ENCODE results near the gene RAPGEF3. TPM values are rescaled to one million over a fixed set of nuclear protein-coding genes. Genes with fewer than 3 reads are reported as not detected.
A peak's percentile ranks its signal among the peaks of the same experiment; 100 is the strongest.

RAPGEF3 gene
- total and polyA plus RNA-seq, 9 of the 15 experiments (the other 6 are each of a cell fraction or from before 2014, with no cell fraction given) = 0.03 to 0.78 (median 0.37) TPM; not detected in 1

- no peak for TF ChIP-seq CC2D1A (IDR thresholded peaks at IDR 0.05)
- TF ChIP-seq ZFP1 (CRISPR knock-in tag; IDR thresholded peaks at IDR 0.05) = no peak
- TF ChIP-seq HNRNPUL1 (IDR thresholded peaks at IDR 0.05; ENCODE audit: low read length) = no peak
- no peak for TF ChIP-seq ZNF778 (CRISPR knock-in tag; IDR thresholded peaks at IDR 0.05)
- no peak for TF ChIP-seq ZBED1 (IDR thresholded peaks at IDR 0.05)
- no peak for TF ChIP-seq ZC3H11A (IDR thresholded peaks at IDR 0.05; ENCODE audit: low read depth, low read length)
- TF ChIP-seq LARP7 (IDR thresholded peaks at IDR 0.05) = 0 out of 2 replicates have a peak, but pooled peaks have one; percentile 20
- no peak for TF ChIP-seq ZBTB34 (CRISPR knock-in tag; IDR thresholded peaks at IDR 0.05)
- TF ChIP-seq ASH1L (IDR thresholded peaks at IDR 0.05; ENCODE audit: borderline replicate concordance, low read depth, partially characterized antibody) = no peak
- TF ChIP-seq NR4A1 (CRISPR knock-in tag; IDR thresholded peaks at IDR 0.05) = 0 out of 2 replicates have a peak, but pooled peaks have one; percentile 21
- 0 out of 2 replicates have a peak, but pooled peaks have one; percentile 84 for TF ChIP-seq NR4A1 (tag; IDR thresholded peaks at IDR 0.05)
- TF ChIP-seq TCF15 (CRISPR knock-in tag; IDR thresholded peaks at IDR 0.05) = no peak
- TF ChIP-seq FOS (IDR thresholded peaks at IDR 0.05; ENCODE audit: extremely low read depth, insufficient read length) = no peak
- TF ChIP-seq CBX5 (IDR thresholded peaks at IDR 0.05; ENCODE audit: borderline replicate concordance, low read depth) = no peak
- no peak for TF ChIP-seq POLR2H (tag; IDR thresholded peaks at IDR 0.05; ENCODE audit: low read depth)
- TF ChIP-seq IRF2 (CRISPR knock-in tag; IDR thresholded peaks at IDR 0.05) = no peak
- peak; percentile 64; the same call in 1 of the 2 replicates for TF ChIP-seq MYC (IDR thresholded peaks at IDR 0.05; ENCODE audit: low read depth, low read length)
- no peak for TF ChIP-seq MYC (CRISPR knock-in tag; IDR thresholded peaks at IDR 0.05; ENCODE audit: borderline replicate concordance, low read depth)
- TF ChIP-seq KDM4B (IDR thresholded peaks at IDR 0.05; ENCODE audit: borderline replicate concordance in 2 of 2, low read depth in 1 of 2) = no peak
- TF ChIP-seq ETV5 (CRISPR knock-in tag; IDR thresholded peaks at IDR 0.05; ENCODE audit: low read depth) = no peak
- TF ChIP-seq CGGBP1 (CRISPR knock-in tag; IDR thresholded peaks at IDR 0.05) = no peak
- no peak for TF ChIP-seq SLC30A9 (CRISPR knock-in tag; IDR thresholded peaks at IDR 0.05)
- TF ChIP-seq ZNF583 (CRISPR knock-in tag; IDR thresholded peaks at IDR 0.05) = peak; percentile 80; the same call in 1 of the 2 replicates
- TF ChIP-seq CCNT2 (IDR thresholded peaks at IDR 0.05; ENCODE audit: borderline replicate concordance, extremely low read depth, insufficient read length, low read depth, low read length) = no peak
- no peak for TF ChIP-seq HOXB6 (CRISPR knock-in tag; IDR thresholded peaks at IDR 0.05; ENCODE audit: borderline replicate concordance)
- TF ChIP-seq NUFIP1 (IDR thresholded peaks at IDR 0.05; ENCODE audit: partially characterized antibody) = no peak
- no peak for TF ChIP-seq ZNF586 (CRISPR knock-in tag; conservative IDR thresholded peaks at IDR 0.05)
- no peak for TF ChIP-seq CBX2 (IDR thresholded peaks at IDR 0.05; ENCODE audit: insufficient read depth, low read length, poor library complexity, severe bottlenecking)
- peak; percentile 63 for TF ChIP-seq BRD9 (IDR thresholded peaks at IDR 0.05; ENCODE audit: low read depth, partially characterized antibody)
These were observed 16.6 kb upstream of the RAPGEF3 start (continued) for GRCh38 chr12:47775100-47775911.
